ENCODE results near the gene SPC25. TPM values are rescaled to one million over a fixed set of nuclear protein-coding genes. Genes with fewer than 3 reads are reported as not detected.
"Not testable (repeated sequence)": the region's sequence is repeated elsewhere in the genome, so short reads cannot be mapped to it uniquely, and the experiment has no call there.

SPC25 gene
- total RNA-seq, 1 donor from 2014 or later, result 0.50 TPM

DNA sequence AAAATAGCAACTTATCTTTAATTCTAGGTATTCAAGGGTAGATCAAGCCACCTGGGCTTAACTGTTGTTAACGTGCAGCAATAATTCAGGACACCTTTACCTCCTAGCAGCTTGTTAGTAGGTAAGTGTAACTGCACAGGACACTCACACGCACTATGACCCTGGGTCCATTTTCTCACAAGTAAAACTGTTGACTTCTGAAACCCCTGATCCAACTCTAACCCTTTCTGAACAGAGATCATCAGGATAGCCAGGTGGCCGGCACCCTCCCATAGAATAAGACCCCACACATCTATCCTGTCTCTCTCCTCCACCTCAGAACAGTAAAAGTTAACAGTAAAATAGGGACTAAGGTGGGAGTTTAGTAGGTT lies 610 bp downstream of the SPC25 start:
- DNase-seq, result no peak
- H3K4me1 ChIP-seq, result peaks cover 12% of the 10 kb centered on the region
- H3K9me3 ChIP-seq, result no peaks in the 10 kb centered on the region
- TF ChIP-seq, protein P1, sequence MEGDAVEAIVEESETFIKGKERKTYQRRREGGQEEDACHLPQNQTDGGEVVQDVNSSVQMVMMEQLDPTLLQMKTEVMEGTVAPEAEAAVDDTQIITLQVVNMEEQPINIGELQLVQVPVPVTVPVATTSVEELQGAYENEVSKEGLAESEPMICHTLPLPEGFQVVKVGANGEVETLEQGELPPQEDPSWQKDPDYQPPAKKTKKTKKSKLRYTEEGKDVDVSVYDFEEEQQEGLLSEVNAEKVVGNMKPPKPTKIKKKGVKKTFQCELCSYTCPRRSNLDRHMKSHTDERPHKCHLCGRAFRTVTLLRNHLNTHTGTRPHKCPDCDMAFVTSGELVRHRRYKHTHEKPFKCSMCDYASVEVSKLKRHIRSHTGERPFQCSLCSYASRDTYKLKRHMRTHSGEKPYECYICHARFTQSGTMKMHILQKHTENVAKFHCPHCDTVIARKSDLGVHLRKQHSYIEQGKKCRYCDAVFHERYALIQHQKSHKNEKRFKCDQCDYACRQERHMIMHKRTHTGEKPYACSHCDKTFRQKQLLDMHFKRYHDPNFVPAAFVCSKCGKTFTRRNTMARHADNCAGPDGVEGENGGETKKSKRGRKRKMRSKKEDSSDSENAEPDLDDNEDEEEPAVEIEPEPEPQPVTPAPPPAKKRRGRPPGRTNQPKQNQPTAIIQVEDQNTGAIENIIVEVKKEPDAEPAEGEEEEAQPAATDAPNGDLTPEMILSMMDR (IDR thresholded peaks at IDR 0.05), result no peak
- no peak overlapping the region for H3K27ac ChIP-seq
- H3K4me3 ChIP-seq, result peak overlapping the region; percentile 68
- no peaks in the 10 kb centered on the region for H3K27me3 ChIP-seq (ENCODE audit: low read depth)
- intact Hi-C loops (cut with DNase I), result no loop called here
- ATAC-seq, result peak in 1 of 2 donors; percentile 29
- no peaks in the 10 kb centered on the region for H3K36me3 ChIP-seq

DNA sequence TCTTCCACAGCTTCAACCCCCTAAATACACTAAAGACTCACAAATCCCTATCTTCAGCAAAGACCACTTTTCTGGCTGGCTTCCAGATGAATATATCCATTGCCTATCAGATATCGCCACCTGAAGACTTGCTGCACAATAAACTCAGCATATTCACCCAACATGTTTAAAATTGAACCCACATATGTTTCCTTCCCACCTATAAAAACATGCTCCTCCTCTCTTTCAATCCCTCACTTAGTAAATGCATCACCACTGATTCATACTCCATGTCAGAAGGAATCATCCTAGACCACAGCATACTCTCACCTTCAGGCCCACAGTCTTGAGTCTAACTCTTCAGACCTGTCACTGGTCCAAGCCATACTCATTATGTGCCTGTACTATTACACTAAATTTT lies 5.3 kb downstream of the SPC25 start:
- H3K36me3 ChIP-seq, result no peaks in the 10 kb centered on the region
- peaks cover 4% of the 10 kb centered on the region for H3K4me1 ChIP-seq
- H3K27me3 ChIP-seq (ENCODE audit: low read depth), result no peaks in the 10 kb centered on the region
- TF ChIP-seq, protein P1 (IDR thresholded peaks at IDR 0.05), result no peak
- H3K27ac ChIP-seq, result no peak overlapping the region
- no peaks in the 10 kb centered on the region for H3K9me3 ChIP-seq
- H3K4me3 ChIP-seq, result no peak overlapping the region
- intact Hi-C loops (cut with DNase I), result no loop called here
- ATAC-seq (no peak), DNase-seq (no peak)

DNA sequence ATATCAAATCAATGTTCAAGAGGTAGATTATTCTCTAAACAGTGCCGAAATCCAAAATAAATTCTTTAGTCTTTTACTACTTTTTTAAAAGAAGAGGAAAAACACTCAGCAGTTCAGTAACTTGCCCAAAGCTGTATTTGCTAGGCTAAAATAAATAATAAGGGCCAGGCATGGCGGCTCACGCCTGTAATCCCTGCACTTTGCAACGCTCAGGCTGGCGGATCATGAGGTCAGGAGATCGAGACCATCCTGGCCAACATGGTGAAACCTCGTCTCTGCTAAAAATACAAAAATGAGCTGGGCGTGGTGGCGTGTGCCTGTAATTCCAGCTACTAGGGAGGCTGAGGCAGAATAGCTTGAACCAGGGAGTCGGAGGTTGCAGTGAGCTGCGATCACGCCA lies 8.1 kb downstream of the SPC25 start:
- H3K4me1 ChIP-seq; intact Hi-C loops (cut with DNase I); H3K27me3 ChIP-seq (ENCODE audit: low read depth); H3K4me3 ChIP-seq; H3K27ac ChIP-seq; H3K36me3 ChIP-seq; H3K9me3 ChIP-seq; DNase-seq; ATAC-seq: not testable (repeated sequence)

DNA sequence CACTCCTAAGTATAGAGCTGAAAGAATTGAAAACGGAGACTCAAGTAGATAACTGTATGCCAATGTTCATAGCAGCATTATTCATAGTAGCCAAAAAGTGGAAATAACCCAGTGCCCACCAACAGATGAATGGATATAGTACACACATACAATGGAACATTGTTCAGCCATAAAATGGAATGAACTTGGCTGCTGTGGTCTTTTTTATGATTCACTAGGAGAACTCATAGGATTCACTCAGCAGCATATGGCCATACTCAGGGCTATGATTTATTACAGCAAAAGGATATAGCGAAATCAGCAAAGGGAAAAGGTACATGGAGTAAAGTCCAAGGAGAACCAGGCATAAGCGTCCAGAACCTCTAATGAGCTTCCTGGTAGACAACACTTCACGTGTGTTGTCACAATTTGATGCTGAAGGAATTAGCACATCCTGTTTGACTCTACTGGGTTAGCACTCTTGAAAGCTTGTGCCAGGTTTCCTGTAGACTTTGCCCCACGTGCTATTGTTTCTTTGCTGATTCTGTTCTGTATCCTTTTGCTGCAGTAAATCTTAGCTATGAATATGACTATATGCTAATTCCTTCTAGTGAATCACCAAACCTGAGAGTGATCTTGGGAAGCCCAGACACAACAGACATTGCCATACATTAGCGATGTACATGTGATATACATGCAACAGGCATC lies 15.7 kb downstream of the SPC25 start:
- ATAC-seq (no peak), DNase-seq (no peak)
- Histone ChIP-seq H3K4me1 (no peaks in the 10 kb centered on the region), H3K9me3 (no peaks in the 10 kb centered on the region), H3K27ac (no peak overlapping the region), H3K27me3 (ENCODE audit: low read depth) (no peaks in the 10 kb centered on the region), H3K4me3 (no peak overlapping the region), H3K36me3 (no peaks in the 10 kb centered on the region)
- intact Hi-C loops (cut with DNase I), result no loop called here
- TF ChIP-seq, protein P1 (IDR thresholded peaks at IDR 0.05), result no peak

DNA sequence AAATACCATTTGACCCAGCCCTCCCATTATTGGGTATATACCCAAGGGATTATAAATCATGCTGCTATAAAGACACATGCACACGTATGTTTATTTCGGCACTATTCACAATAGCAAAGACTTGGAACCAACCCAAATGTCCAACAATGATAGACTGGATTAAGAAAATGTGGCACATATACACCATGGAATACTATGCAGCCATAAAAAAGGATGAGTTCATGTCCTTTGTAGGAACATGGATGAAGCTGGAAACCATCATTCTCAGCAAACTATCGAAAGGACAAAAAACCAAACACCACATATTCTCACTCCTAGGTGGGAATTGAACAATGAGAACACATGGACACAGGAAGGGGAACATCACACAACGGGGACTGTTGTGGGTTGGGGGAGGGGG lies 19.4 kb downstream of the SPC25 start:
- H3K27ac ChIP-seq; H3K9me3 ChIP-seq; H3K4me3 ChIP-seq; DNase-seq; ATAC-seq; H3K4me1 ChIP-seq; intact Hi-C loops (cut with DNase I); H3K27me3 ChIP-seq (ENCODE audit: low read depth); H3K36me3 ChIP-seq: not testable (repeated sequence)

DNA sequence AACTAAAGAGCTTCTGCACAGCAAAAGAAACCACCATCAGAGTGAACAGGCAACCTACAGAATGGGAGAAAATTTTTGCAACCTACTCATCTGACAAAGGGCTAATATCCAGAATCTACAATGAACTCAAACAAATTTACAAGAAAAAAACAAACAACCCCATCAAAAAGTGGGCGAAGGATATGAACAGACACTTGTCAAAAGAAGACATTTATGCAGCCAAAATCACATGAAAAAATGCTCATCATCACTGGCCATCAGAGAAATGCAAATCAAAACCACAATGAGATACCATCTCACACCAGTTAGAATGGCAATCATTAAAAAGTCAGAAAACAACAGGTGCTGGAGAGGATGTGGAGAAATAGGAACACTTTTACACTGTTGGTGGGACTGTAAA lies 19.9 kb downstream of the SPC25 start:
- intact Hi-C loops (cut with DNase I); DNase-seq; H3K27me3 ChIP-seq (ENCODE audit: low read depth); H3K4me3 ChIP-seq; H3K27ac ChIP-seq; H3K9me3 ChIP-seq; ATAC-seq; H3K36me3 ChIP-seq; H3K4me1 ChIP-seq: not testable (repeated sequence)

DNA sequence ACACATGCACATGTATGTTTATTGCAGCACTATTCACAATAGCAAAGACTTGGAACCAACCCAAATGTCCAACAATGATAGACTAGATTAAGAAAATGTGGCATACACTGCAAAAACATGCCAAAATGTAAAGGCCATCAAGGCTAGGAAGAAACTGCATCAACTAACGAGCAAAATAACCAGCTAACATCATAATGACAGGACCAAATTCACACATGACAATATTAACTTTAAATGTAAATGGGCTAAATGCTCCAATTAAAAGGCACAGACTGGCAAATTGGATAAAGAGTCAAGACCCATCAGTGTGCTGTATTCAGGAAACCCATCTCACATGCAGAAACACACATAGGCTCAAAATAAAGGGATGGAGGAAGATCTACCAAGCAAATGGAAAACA lies 23.1 kb downstream of the SPC25 start:
- DNase-seq; H3K4me1 ChIP-seq; H3K27ac ChIP-seq; ATAC-seq; intact Hi-C loops (cut with DNase I); H3K4me3 ChIP-seq; H3K9me3 ChIP-seq; H3K27me3 ChIP-seq (ENCODE audit: low read depth): not testable (repeated sequence)
- peaks cover 19% of the 10 kb centered on the region for H3K36me3 ChIP-seq

DNA sequence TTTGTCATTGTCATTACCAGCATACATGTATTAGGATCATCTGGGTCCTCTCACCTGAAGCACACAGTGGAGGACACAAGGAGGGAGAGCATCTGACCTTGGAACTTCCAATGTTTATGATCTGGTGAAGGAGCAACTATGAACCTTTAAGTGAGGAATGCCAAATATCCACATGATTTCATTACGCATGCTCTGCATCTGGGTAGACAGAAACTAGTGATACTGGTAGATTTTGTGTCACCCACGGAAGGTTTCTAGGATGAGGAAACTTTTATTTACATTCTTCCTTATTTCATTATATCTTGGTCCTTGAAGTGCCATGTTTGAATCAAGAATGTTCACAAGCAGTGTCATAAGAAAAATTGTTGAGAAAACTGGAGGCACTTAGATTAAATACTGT lies 32.1 kb downstream of the SPC25 start:
- DNase-seq (no peak), ATAC-seq (no peak)
- Histone ChIP-seq H3K27me3 (ENCODE audit: low read depth) (no peaks in the 10 kb centered on the region), H3K9me3 (no peaks in the 10 kb centered on the region), H3K27ac (no peak overlapping the region), H3K4me3 (no peak overlapping the region), H3K36me3 (peaks cover 18% of the 10 kb centered on the region), H3K4me1 (no peaks in the 10 kb centered on the region)
- intact Hi-C loops (cut with DNase I), result no loop called here
- TF ChIP-seq, protein P1 (IDR thresholded peaks at IDR 0.05), result no peak
